AG10803 (cell line): ENCODE measurements around the gene ZNF319.

Experiments used
- DNase-seq: peaks from one replicate; pipeline ENCODE4 v3.0.0; 2010; ENCODE audit warnings: low read depth
- H3K4me3 ChIP-seq: 2 replicates; pipeline ENCODE4 v1.5.1; 2011; ENCODE audit warnings: mild to moderate bottlenecking, low read length, control low read depth
- CTCF ChIP-seq: conservative IDR thresholded peaks from 2 replicates; pipeline ENCODE4 v1.5.1; 2011; ENCODE audit warnings: mild to moderate bottlenecking, low read length, control low read depth, inconsistent platforms

ZNF319 gene

DNA sequence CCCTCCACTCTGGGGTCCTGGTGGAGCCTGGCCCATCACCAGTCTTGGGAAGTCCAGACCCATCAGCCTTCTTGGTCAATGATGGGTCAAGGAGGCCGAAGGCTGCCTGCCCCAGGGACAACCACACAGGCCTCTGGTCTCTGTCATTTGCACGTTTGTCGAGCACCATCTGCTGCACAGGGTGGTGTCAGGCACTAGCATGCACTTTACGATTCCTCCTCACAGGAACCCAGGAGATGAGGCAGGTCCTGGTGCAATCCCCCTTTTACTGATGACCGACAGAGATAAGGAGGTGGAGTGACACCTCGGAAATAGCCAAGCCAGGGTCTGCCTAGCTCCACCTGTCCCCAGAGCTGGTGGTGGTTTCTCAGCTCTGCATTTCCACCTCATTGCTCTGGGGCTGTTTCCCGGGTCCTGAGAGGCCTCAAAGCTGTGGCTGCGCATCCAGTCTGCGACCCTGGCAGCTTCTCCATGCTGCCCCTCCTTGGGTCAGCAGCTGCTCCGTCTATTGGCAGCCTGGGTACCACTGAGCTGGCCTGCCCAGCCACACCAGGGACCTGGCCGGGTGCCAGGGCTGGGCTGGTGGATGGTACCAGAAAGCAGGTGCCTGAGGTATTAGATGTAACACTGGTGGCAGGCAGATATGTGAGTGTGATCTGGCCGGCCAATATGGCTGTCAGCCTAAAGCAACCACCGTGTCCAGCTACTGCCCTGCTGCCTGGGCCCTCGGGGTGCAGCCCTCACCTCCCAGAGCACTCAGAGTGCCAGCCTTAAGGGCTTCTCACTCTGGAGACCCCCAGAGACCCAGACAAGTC is 35.1 kb upstream of the ZNF319 start:
- DNase-seq, result no peak
- no peak for TF ChIP-seq CTCF
- H3K4me3 ChIP-seq, result no peak overlapping the region

GRCh38 chr16:58034774-58035173 is 34.3 kb upstream of the ZNF319 start:
- TF ChIP-seq CTCF, result no peak
- H3K4me3 ChIP-seq, result no peak overlapping the region
- DNase-seq, result no peak

DNA sequence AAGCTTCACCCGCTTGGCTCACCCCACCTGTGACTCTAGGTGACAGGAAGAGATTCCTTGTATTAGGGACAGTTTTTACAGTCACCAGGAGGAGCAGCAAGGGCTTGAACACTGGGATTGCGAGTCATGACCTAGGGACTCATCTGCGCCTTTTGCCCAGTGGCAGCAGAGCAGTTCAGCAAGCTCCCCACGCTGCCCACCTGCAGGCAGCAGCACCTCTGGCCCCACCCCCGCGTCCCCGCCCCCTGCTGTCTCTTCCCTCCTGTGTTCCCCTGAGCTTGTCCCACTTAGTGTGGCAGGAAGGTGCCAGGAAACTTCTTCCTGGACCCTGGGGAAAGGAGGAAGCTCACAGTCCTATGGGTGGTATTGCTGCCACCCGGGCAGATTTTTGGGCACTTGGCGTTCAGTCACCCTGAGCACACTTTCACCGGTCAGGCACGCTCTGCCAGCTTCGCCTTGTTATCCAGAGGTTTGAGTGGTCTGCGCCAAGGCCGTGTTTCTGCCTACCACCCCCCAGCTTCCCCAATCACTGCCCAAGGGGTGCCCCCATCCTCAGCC is 33.7 kb upstream of the ZNF319 start:
- no peak for DNase-seq
- no peak overlapping the region for H3K4me3 ChIP-seq
- no peak for TF ChIP-seq CTCF

DNA sequence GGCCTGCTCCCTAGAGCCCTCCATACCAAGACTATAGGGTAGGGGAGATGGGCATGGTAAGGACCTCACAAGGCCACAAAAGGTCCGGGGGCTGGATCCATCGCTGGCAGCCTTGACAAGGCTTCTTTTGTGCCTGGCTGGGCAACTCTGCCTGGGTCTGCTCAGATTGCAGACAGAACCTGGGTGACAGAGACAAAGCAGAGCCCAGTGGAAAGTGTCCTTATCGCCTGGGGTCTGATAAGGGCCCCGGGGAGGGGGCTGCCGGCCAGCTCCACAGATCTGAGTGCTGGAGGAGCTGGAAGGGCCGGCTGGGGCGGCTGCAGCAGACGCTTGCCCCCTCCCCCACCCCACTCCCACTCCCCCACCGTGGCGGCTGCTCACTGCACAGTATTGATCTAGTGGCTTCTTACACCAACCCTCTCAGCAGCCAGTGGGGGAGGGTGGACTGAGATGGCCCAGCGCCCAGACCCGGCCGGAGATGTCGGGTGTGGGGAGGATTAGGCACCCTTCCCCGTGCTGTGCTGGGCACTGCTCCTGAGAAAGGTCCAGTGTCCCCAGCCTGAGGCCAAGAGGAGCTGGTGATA is 32.3 kb upstream of the ZNF319 start:
- DNase-seq, result no peak
- TF ChIP-seq CTCF, result no peak
- H3K4me3 ChIP-seq, result no peak overlapping the region

- no peak for DNase-seq
- no peak for TF ChIP-seq CTCF
- no peak overlapping the region for H3K4me3 ChIP-seq
Observed at GRCh38 chr16:58031016-58031800, 30.7 kb upstream of the ZNF319 start.

DNA sequence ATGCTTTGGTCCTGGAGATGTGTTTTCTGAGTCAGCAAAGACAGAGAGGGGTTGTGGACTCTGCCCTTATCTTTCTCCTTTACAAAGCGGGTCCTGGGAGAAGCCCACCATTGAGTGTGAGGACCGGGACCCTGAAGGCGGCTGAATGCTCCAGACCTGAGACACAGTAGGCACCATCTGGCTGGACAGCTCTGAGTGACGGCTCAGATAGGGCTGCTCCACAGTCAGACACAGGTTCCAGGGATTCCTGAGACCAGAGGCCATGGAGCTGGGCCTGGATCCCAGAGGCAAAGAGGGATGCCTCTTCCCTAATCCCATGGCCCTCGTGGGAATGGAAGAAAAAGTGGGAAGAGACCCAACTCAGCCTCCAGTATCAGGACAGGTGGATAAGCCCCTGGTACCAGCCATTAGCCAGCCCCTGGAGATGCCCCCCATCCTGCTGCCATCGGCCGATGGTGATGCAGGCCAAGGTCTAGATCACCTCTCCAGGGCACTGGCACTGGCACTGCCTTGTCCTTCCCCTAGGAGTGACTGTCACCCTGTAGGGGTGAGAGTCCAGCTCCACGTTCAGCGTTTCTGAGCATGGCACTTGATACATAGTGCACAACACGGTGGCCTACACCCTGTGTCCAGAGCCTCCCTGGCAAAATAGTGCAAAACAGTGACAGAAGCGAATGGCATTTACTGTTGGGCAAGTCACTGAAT is 29.8 kb upstream of the ZNF319 start:
- no peak for DNase-seq
- no peak for TF ChIP-seq CTCF
- H3K4me3 ChIP-seq, result no peak overlapping the region
